HPDE6-E6E7 (cell line): ENCODE results near the gene OR7A10.

Source experiments
- DNase-seq: peaks from one replicate; pipeline ENCODE4 v3.0.0; 2011; ENCODE audit warnings: missing footprints; ENCODE audit errors: extremely low spot score

OR7A10 gene

DNA sequence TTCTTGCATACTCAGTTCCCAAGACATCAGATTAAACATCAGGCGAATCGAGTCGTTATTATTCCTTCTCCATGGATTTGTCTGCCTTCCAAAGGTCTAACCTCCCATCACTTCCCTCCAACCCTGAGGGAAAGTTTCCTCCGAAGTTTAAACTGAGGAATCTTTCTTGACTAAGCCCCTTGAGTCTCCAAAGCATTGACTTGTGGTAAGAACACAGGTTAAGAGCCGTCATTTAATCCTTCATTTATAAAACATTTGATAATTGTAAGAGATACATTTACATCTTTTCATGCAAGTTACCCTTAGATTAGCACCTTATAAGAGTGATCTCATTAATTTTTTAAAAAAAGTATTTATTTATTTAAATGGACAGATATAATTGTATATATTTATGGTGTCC, at the start of gene OR7A10:
TSS of gene OR7A10 (minus strand) at position 101 of the 400 bp plus-strand sequence. CDS start 7,045 bp downstream, outside the sequence.
- no peak for DNase-seq

DNA sequence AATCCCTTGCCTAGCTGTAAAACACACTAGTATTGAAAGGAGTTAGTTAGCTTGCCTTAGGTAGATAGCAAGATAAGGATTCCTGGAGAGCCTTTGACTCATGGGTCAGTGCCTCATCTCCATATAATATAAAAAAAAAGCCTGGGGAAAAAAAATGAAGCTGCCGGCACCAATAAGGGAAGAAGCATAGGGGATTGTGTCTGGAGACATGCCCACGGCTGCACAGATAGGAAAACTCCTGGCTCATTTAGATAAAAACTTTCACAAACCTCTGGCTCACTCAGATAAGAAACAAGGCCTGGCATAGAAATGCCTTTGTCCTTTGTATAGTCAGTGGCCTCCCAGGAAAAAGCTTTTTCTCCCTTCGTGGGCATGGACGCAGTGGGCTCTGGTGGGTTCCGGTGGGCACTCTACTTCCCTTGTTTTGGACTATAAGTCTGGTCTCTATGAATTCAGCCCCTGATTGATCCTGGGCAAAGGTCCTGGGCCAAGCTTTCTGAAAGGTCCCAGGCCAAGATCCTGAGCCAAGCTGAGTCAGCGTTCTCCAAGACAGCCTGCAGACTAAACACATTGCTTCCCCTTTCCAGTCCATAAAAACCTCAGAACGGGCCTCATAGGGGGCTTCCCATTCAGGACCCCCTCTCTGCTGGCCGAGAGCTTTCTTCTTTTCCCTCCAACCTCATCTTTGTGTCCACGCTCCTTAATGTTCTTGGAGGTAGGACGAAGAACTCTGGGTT, 42.1 kb upstream of the OR7A10 start:
- DNase-seq: no peak

DNA sequence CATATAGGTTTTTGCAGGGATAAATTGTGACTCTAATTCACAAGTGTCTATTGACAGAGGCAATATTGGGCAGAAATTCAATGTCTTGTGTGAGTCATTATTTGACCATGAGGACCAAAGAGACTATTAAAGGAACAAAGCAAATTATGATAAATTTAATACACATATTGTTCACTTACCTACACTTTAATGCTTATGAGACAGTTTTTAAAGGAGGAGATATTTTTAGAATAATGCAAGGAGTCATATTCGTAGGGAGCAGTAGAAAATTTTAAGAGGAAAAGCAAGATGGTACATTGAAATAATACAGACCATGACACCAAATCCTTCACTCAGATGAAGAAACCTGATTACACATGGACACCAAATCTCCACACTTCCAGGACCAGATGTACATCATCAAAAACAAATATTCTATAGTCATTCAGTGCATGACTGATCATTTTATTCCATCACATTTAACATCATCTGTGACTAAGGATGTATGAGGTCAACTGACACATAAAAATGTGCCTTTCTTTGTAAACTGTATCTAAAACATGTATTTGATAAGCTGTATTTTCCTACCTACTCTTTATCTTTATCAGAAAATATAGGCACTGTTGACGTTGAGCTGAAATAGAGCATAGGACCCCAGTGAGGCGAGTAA, 41.4 kb upstream of the OR7A10 start:
- DNase-seq: no peak

DNA sequence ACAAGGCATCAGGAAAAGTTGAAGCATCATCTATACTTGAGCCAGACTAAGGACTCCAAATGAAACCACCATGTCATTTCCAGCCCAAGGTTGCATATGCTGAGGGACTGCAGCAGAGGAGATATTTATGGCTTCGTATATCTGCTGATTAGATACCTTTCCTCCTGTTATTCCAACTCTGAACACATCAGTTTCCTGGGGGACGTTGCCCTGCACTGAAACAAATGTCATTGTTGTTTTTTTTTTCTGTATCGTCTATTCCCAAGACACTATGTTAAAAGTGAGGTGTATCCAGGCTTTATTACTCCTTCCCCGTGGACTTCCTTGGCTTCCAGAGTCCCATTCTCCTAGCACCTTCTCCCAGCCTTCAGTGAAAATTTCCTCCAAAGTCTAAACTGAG, 37.3 kb upstream of the OR7A10 start, which contains the start of gene OR7A17:
TSS of gene OR7A17 (minus strand) at position 101 of the 400 bp plus-strand sequence. CDS start 4,777 bp downstream, outside the sequence.
- DNase-seq: no peak

DNA sequence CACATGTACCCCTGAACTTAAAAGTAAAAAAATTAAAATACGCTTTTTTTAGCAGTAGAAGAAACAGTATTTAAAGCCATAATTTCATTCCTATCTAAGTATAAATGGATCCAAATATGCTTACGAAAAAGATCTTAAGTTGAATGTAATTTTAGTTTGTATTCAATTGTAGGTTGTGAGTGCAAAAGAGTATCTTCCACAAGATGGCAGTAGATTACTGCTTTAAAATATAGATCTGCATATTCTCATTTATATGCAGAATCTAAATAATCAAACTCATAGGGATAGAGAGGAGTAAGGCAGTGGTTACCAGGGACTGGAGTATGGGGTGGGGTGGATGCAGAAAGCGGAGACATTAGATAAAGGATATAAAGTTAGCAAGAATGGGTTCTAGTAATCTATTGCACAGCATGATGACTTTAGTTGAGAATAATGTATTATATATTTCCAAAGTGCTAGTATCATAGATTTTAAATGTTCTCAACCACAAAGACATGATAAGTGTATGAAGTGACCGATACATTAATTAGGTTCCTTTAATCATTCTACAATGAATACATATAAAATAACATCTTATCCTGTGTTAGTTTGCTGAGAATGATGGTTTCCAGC, 23.0 kb upstream of the OR7A10 start:
- peak; percentile 4 for DNase-seq

DNA sequence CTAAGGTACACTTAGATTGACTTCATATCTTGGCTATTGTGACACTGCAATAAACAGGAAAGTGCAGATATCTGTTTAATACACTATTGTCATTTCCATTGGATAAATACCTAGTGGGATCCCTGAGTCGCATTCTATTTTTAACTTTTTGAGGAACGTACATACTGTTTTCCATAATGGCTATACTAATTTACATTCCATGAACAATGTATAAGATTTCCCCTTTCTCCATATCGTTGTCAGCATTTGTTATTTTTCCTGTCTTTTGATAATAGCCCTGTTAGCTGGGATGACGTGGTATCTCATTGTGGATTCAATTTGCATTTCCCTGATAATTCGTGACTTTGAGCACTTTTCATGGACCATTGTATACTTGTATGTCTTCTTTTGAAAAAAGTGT, 19.8 kb upstream of the OR7A10 start:
- DNase-seq: no peak

DNA sequence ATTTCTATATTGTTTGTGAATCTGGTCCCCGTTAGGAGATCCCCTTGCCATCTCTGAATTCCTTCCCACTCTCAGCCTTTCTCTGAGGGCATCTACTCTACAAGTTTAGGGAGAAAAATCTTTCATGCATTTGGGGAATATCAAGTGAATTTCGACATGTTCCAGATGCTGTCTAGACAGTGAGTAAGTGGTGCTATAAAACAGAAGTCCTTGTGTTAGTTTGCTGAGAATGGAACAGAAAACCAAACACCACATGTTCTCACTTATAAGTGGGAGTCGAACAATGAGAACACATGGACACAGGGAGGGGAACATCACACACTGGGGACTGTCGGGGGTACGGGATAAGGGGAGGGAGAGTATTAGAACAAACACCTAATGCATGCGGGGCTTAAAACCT, 5.1 kb downstream of the OR7A10 start:
- no peak for DNase-seq

DNA sequence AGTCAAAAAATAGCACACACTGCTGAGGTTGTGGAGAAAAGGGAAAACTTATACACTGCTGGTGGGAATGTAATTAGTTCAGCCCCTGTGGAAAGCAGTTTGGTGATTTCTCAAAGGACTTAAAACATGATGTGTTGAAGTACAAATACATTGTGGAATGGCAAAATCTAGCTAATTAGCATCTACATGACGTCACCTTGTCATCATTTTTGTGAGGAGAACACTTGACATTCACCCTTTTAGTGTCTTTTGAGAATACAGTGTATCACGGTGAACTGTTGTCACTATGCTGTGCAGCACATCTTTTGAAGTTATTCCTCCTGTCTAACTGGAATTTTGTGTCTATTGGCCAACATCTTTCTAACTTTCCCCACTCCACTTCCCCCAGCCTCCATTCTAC, 5.6 kb downstream of the OR7A10 start:
- DNase-seq: no peak

DNA sequence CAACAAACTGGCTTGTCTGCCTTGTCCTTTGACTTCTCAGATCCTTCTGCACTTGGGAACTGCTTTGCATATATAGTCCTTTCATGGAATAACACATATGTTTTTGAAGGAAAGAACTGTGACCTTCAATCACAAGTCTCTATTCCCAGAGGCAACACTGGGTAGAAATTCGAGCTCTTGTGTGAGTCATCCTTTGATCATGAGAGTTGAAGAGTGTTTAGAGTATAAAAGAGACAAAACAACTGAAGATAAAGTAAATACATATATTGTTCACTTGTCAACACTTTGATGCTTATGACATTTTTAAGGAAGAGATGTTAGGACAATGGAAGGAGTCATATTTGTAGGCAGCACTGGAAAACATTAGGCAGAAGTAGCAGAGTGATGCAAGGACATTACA, 8.5 kb downstream of the OR7A10 start:
- DNase-seq: no peak

DNA sequence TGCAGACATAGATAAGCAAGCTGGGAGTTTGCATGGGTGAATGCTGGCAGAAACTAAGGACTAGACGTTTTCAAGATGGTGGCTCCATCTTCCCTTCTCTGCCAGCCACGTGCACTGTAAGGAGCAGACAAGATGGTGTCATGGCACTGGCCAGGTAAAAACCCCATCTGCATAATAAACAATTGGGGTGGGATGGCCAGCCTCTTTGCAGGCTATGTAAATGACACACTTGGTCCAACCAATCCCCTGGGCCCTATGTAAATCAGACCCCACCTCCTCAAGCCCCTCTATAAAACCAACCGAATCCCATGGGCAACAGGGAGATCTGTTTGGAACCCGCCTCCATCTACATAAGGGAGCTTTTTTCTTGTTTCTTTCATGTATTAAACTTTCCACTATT, 11.3 kb downstream of the OR7A10 start:
- DNase-seq: no peak

DNA sequence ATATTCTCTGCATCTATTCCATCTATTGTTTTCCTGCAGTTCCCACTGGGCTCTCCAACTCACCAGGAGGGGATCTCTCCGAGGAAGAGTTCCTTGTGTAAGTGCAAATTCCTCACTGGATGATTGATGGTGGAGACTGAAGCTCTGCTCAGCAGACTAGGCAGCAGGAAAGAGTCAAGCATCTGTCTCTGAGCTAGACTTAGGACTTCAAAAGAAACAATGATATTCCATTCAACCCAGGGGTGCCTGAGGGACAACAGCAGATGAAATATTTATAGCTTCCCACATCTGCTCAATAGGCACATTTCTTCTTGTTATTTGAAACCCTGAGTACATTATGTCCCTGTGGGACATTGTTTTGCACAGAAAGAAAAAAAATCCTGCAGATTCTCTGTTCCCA, 13.7 kb downstream of the OR7A10 start, which contains the start of the genes OR7A5 and OR7C1:
TSS of gene OR7A5 (minus strand) at position 175 of the 400 bp plus-strand sequence. CDS start 6,944 bp downstream, outside the sequence.
TSS of gene OR7C1 (minus strand) at position 175 of the 400 bp plus-strand sequence. CDS start 35,049 bp downstream, outside the sequence.
- DNase-seq: no peak

DNA sequence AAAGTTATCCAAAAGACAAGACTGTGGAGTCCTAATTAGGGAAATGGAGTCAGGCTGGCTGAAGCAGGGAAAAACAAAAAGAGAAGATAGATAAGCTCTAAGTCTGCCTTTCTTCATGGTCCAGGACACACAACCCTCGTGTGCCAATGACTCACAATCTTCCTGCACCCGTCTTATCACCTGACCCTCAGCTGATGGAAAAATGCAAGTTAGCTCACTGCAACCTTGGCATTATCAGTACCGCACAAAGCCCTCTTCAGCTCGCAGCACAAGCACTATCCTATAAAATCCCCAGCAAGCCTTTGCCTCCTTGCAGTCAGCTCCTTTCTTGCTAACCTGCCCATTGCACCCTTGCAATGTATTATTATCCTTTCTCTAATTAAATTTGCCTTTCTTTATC, 18.0 kb downstream of the OR7A10 start:
- DNase-seq: no peak

DNA sequence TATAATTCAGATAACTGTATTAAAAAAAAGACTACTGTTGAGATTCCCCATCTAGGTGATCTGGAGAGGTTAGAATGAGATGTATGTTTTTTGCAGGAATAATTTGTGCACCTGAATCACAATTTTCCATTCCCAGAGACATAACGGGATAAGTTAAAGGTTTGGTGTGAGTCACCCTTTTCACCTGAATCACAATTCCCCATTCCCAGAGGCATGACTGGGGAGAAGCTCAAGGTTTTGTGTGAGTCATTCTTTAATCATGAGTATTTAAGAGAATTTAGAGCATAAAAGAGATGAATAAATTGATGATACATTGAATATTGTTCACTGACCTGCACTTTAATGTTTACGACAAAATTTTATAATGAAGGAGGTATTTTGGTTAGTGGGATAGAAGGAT, 22.7 kb downstream of the OR7A10 start:
- DNase-seq: peak; percentile 8

DNA sequence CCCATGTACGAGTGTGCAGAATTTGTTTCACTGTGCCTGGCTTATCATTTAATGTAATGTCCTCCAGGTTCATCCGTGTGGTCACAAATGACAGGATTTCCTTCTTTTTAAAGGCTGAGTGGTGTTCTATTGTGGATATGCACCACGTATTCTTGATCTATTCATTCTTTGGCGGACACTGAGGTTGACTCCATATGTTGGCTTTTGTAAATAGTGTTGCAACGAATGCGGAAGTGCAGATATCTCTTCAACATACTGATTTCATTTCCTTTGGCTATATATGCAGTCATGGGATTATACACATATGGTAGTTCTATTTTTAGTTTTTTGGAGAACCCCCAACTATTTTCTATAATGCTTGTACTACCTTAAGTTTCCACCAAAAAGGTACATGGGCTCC, 26.8 kb downstream of the OR7A10 start:
- DNase-seq: no peak

DNA sequence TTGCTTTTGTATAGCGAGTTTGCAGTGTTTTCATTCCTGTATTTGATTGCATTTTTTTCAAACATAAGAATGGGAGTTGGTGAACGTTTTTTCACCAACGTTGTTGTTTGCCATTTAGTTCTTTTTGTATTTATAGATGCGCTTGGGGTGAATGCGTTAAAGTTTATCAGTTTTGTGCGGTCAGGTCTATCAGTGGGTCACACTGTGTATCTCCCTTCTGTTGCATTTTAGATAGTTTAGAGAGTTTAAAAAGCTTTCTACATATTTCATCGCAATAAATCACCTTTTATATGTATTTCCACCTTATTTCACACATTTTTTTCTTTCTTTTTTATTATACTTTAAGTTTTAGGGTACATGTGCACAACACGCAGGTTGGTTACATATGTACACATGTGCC, 30.1 kb downstream of the OR7A10 start:
- DNase-seq: no peak

DNA sequence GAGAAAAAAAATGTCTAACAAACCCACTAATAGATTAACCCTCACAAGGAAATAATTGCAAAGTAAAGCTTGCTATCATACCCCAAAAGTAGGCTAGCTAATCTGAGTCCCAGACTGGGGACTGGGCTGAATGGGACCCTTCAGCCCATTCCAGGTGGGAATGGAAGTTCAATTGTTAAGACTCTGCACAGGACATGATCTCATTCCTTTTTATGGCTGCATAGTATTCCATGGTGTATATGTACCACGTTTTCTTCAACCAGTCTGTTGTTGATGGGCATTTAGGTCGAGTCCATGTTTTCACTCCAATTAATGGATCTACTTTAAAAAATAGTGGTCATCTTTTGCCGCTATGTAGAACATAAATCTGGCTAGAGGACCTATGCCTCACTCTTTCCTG, 31.7 kb downstream of the OR7A10 start:
- DNase-seq: no peak

DNA sequence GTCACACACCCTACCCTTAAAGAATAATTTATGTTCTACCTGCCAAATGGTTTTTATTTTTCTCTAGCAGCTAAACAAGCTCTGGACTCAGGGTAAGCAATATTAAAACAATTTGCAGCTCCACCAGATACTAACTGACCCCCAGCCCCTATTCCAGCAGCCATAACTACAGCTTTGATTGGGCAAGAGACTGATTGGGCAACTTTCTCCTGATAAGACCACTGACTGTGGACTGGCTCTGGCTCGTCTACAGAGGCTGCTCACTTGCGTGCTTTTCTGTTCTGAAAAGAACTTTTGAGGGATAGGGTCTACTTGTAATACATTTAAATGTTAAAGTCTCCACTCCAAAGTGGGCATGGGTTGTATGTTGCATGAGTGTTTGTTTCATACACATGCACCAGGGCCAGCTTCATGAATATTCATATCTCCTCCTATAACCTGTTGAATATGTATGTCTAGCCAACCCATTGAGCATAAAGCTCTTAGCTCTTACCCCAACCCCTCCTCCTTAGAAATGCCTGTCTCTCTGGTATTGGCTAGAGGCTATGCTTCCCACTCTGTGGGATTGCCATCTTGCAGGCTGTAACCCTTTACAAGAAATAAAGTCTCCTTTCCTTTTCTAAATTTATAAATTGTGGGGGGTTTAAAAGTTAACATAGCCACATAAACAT, 33.6 kb downstream of the OR7A10 start:
- DNase-seq: no peak

DNA sequence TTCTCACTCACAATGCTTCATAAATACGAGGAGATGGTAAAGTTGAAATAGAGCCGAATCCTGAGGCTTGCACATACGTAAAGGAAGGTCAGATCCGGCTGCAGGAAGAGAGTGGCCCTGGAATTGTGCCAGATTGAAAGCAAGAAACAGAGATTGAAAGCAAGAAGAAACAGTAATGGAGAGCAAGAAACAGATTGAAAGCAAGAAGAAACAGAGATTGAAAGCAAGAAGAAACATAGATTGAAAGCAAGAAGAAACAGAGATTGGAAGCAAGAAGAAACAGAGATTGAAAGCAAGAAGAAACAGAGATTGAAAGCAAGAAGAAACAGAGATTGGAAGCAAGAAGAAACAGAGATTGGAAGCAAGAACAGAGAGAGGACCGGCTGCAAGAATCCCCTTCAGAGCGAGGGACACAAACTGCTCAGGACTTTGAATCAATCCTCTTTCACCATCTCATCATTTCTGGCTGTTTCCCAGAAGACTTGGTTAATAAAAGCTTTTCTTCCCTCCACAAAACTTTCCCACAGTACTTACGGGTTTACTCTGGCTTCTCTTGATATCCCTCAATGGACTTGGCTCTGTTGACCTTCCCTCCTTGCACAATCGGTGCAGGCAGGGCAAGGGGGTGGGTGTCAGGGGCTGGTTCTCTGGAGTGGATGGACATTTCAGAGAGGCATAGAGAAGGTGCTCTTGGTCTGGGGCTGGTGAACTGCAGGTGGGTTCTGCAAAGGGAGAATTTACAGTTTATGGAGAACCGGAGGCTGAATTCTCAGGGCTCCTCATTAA, 39.3 kb downstream of the OR7A10 start:
- DNase-seq: no peak

DNA sequence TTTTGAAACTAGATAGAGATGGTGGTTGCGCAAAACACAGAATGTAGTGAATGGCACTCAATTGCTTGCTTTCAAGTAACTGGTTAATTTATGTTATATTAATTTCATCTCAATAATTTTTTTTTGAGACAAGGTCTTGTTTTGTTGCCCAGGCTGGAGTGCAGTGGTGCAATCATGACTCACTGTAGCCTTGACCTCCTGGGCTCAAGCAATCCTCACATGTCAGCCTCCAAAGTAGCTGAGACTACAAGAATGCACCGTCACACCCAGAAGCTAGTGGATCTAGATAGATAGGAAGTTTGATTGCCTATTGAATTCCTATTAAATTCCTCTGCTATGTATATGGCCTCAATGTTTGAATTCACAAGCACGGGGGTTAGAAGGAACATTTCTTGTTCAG, 44.0 kb downstream of the OR7A10 start:
- no peak for DNase-seq

DNA sequence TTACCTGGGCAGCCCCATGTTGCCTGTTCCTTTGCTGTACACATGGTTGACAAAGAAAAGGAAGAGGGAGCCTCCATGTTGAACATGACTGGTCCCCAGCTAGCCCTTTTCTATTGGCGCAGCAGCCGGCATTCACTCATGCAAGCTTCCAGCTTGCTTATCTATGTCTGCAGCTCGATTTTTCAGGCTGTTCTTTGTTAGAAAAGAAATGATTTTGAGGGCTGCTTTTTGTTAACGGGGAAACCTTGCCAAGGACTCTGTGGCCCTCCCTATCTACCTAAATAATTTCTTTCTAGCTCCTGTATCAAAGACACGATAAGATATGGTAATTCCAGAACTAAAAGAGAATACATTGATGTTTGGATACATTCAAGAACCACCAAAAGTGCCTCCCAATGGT, 50.0 kb downstream of the OR7A10 start:
- DNase-seq: no peak

DNA sequence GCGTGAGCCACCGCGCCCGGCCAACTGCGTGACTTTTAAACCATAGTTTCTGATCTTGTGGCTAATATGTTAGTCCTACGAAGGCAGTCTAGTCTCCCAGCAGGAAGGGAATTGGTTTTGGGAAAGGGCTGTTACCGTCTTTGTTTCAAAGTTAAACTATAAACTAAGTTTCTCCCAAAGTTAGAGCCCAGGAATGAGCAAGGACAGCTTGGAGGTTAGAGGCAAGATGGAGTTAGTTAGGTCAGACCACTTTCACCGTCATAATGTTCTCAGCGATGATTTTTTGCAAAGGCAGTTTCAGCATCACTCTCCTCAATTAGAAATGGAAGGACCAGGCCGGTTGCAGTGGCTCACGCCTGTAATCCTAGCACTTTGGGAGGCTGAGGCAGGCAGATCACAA, 52.7 kb downstream of the OR7A10 start:
- no peak for DNase-seq
